Omental fat pad (tissue), 4 donors: ENCODE measurements around the gene MDK. TPM values are rescaled to one million over a fixed set of nuclear protein-coding genes. Genes with fewer than 3 reads are reported as not detected.
A peak's percentile ranks its signal among the peaks of the same experiment; 100 is the strongest.

Source experiments
- ATAC-seq: fragments of 150-250 bp; one replicate; pipeline ENCODE4 v1.9.1; 2016; ENCODE audit warnings: mild to moderate bottlenecking, moderate library complexity; ENCODE audit not compliant: low FRiP score
- DNase-seq: peaks from one replicate; pipeline ENCODE4 v3.0.0-alpha.2; 2019; ENCODE audit warnings: low spot score
- CTCF ChIP-seq, 3 donors: fragments of 450-650 bp; IDR thresholded peaks; one replicate each; pipeline ENCODE4 v1.5.1; 2016 to 2017; ENCODE audit warnings: antibody characterized with exemption in 3 of 3, mild to moderate bottlenecking in 3 of 3, moderate library complexity in 2 of 3
- total RNA-seq, 4 donors: library from RNA; depleted of rRNA; stranded (reverse); fragments of >200 nt; gene quantifications; one replicate each; pipeline ENCODE4 v1.1.0, GENCODE V29; 2016

MDK gene
- total RNA-seq, 4 donors from 2014 or later, result 11.7 to 18.1 (median 15.2) TPM

- no peak for DNase-seq
- ATAC-seq, result no peak
- TF ChIP-seq CTCF (IDR thresholded peaks at IDR 0.05), result no peak
Observed at GRCh38 chr11:46335890-46336562, 45.4 kb upstream of the MDK start.

GRCh38 chr11:46336563-46337180 lies 44.8 kb upstream of the MDK start:
- DNase-seq (no peak), ATAC-seq (no peak)
- TF ChIP-seq CTCF (IDR thresholded peaks at IDR 0.05), result no peak

- ATAC-seq, result no peak
- no peak for TF ChIP-seq CTCF (IDR thresholded peaks at IDR 0.05)
- no peak for DNase-seq
Observed at GRCh38 chr11:46337626-46338345, 43.7 kb upstream of the MDK start.

DNA sequence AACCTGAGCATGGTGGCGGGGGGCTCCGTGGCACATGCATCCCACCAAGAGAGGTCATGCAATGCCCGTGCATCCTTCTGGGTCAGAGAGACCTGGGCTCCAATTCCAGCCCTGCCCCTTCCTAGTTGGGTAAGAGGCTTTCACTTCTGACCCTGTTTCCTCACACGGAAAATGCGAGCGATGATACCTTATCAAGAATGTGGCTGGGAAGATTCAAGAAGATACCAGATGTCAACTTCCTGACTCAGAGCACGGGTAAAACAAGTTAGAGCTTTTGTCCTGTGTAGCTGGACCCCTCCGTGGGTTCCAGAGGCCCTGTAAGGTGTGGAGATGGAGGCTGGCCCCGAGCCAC lies 42.9 kb upstream of the MDK start:
- no peak for TF ChIP-seq CTCF (IDR thresholded peaks at IDR 0.05)
- ATAC-seq (no peak), DNase-seq (no peak)

GRCh38 chr11:46338988-46339666 lies 42.3 kb upstream of the MDK start:
- ATAC-seq (no peak), DNase-seq (no peak)
- no peak for TF ChIP-seq CTCF (IDR thresholded peaks at IDR 0.05)

- DNase-seq (no peak), ATAC-seq (peak; percentile 29)
- TF ChIP-seq CTCF (IDR thresholded peaks at IDR 0.05), result no peak
Observed at GRCh38 chr11:46339816-46340215, 41.7 kb upstream of the MDK start.
